HCT116 (cell line): ENCODE data around the gene VSIG2. TPM values are rescaled to one million over a fixed set of nuclear protein-coding genes. Genes with fewer than 3 reads are reported as not detected.

Experiments used
- ATAC-seq: fragments of 200-7000 bp; cut with Tn5 transposase; 2 replicates; pipeline ENCODE4 v1.9.1; 2020; ENCODE audit warnings: mild to moderate bottlenecking, moderate library complexity
- BruUV-seq: library from RNA; stranded (reverse); fragments of 400-500 nt; replicated peaks from 2 replicates; lab custom pipeline; 2021; lab: Mats Ljungman, UMichigan
- CTCF ChIA-PET: fragments of 300-600 bp; sonication (Branson Sonifier 250); formaldehyde crosslinking; loops from one replicate; lab custom pipeline; 2021; ENCODE audit warnings: antibody characterized with exemption; lab: Charles Lee
- POLR2A ChIA-PET: fragments of 300-600, 350-600 bp; sonication (Branson Sonifier 250); formaldehyde crosslinking; loops from one replicate; lab custom pipeline; 2021; ENCODE audit warnings: antibody characterized with exemption; lab: Charles Lee
- RAD21 ChIA-PET, 2 experiments: fragments of 300-600 bp; sonication (Branson Sonifier 250); formaldehyde crosslinking; loops; one replicate each; lab custom pipeline; 2023; ENCODE audit warnings: low total read pairs in 2 of 2; ENCODE audit not compliant: uncharacterized antibody in 2 of 2, unreplicated experiment in 2 of 2, low non-redundant PET in 1 of 2; lab: Charles Lee
- DNase-seq: peaks from one replicate; pipeline ENCODE4 v3.0.0-alpha.2; 2010; ENCODE audit warnings: low read depth, low spot score
- H2AFZ ChIP-seq: fragments of 200-600 bp; shearing (Covaris generic), sonication (generic); 2 replicates; pipeline ENCODE4 v1.6.1; 2017; ENCODE audit warnings: low read depth, mixed run types, mixed read lengths, antibody characterized with exemption, low read length; ENCODE audit not compliant: poor library complexity, severe bottlenecking
- H3K27ac ChIP-seq: 2 replicates; pipeline ENCODE4 v1.5.1; 2012; ENCODE audit warnings: low read depth, low read length
- H3K27me3 ChIP-seq: fragments of 200-600 bp; sonication (generic); 2 replicates; pipeline ENCODE4 v1.6.1; 2016; ENCODE audit warnings: mixed run types, low read length, mixed read lengths; ENCODE audit not compliant: insufficient read depth
- H3K36me3 ChIP-seq, 2 experiments: fragments of 200-500 bp in 1 of 2; fragments of 200-600 bp in 1 of 2; sonication (Bioruptor generic) in 1 of 2; sonication (generic) in 1 of 2; 2 replicates each; pipeline versions ENCODE4 v1.5.1 to v1.6.1; 2014 to 2016; ENCODE audit warnings: low read length in 2 of 2, inconsistent platforms in 1 of 2, mixed read lengths in 1 of 2, mixed run types in 1 of 2; ENCODE audit not compliant: insufficient read depth in 2 of 2, control insufficient read depth in 1 of 2
- H3K4me1 ChIP-seq, 2 experiments: fragments of 200-600 bp in 1 of 2; sonication (generic) in 1 of 2; 2 replicates each; pipeline versions ENCODE4 v1.5.1 to v1.6.1; 2012 to 2017; ENCODE audit warnings: low read length in 2 of 2, inconsistent platforms in 1 of 2, mild to moderate bottlenecking in 1 of 2, mixed read lengths in 1 of 2, mixed run types in 1 of 2, moderate library complexity in 1 of 2; ENCODE audit not compliant: insufficient read depth in 2 of 2, control insufficient read depth in 1 of 2
- H3K4me2 ChIP-seq: fragments of 200-600 bp; sonication (generic); 2 replicates; pipeline ENCODE4 v1.6.1; 2017; ENCODE audit warnings: mixed run types, low read length, mixed read lengths
- H3K4me3 ChIP-seq, 2 experiments: fragments of 200-600 bp in 1 of 2; sonication (generic) in 1 of 2; replicated peaks in 1 of 2; 2 replicates each; pipeline ENCODE4 v1.5.1; 2011 to 2016; ENCODE audit warnings: low read length in 2 of 2, control low read depth in 1 of 2, low read depth in 1 of 2, mild to moderate bottlenecking in 1 of 2, mixed read lengths in 1 of 2, mixed run types in 1 of 2
- H3K79me2 ChIP-seq: fragments of 200-600 bp; sonication (generic); 2 replicates; pipeline ENCODE4 v1.6.1; 2017; ENCODE audit warnings: mild to moderate bottlenecking, mixed run types, low read length, moderate library complexity, mixed read lengths; ENCODE audit not compliant: insufficient read depth
- H3K9ac ChIP-seq: fragments of 200-600 bp; sonication (generic); 2 replicates; pipeline ENCODE4 v1.6.1; 2016; ENCODE audit warnings: low read length, mixed read lengths
- H3K9me2 ChIP-seq: fragments of 200-600 bp; sonication (generic), shearing (Covaris generic); 2 replicates; pipeline ENCODE4 v1.6.1; 2017; ENCODE audit warnings: mixed run types, mild to moderate bottlenecking, moderate library complexity; ENCODE audit not compliant: insufficient read depth
- H3K9me3 ChIP-seq, 2 experiments: fragments of 200-500 bp in 1 of 2; fragments of 200-600 bp in 1 of 2; sonication (Bioruptor generic) in 1 of 2; sonication (generic) in 1 of 2; 2 replicates each; pipeline ENCODE4 v1.6.1; 2014 to 2017; ENCODE audit warnings: low read length in 2 of 2, mixed read lengths in 2 of 2, inconsistent platforms in 1 of 2, low read depth in 1 of 2, mild to moderate bottlenecking in 1 of 2, mixed run types in 1 of 2, moderate library complexity in 1 of 2; ENCODE audit not compliant: control insufficient read depth in 1 of 2, insufficient read depth in 1 of 2
- H4K20me1 ChIP-seq: fragments of 200-600 bp; sonication (generic), shearing (Covaris generic); 2 replicates; pipeline ENCODE4 v1.6.1; 2017; ENCODE audit warnings: mixed run types, mild to moderate bottlenecking, moderate library complexity; ENCODE audit not compliant: insufficient read depth
- CEBPB ChIP-seq: IDR thresholded peaks from 2 replicates; pipeline ENCODE4 v1.6.1; 2012; ENCODE audit warnings: low read depth
- EZH2 ChIP-seq: fragments of 200-600 bp; sonication (generic); IDR thresholded peaks from 2 replicates; pipeline ENCODE4 v1.6.1; 2017; ENCODE audit warnings: antibody characterized with exemption, mixed run types
- EZH2phosphoT487 ChIP-seq: fragments of 200-600 bp; IDR thresholded peaks from 2 replicates; pipeline ENCODE4 v1.6.1; 2018; ENCODE audit warnings: antibody characterized with exemption, borderline replicate concordance
- SP1 ChIP-seq: IDR thresholded peaks from 2 replicates; pipeline ENCODE4 v1.6.1; 2012; ENCODE audit warnings: low read depth
- ZFX ChIP-seq: fragments of 450-650 bp; IDR thresholded peaks from 2 replicates; pipeline ENCODE4 v1.6.1; 2017
- ZNF274 ChIP-seq: fragments of 200-500 bp; sonication (Bioruptor generic); IDR thresholded peaks from 2 replicates; pipeline ENCODE4 v1.6.1; 2014; ENCODE audit warnings: mild to moderate bottlenecking, low read depth, low read length, inconsistent platforms
- intact Hi-C: fragments of 100-400 bp; cut with micrococcal nuclease; formaldehyde crosslinking; loops from 2 replicates; pipeline ENCODE4 v1.10.0; 2022
- total RNA-seq: library from RNA; stranded (reverse); gene quantifications from one replicate; pipeline ENCODE4 v1.2.1, GENCODE V29; 2021; ENCODE audit not compliant: unreplicated experiment
- TF ChIP-seq, protein P1 (sequence below): IDR thresholded peaks from 2 replicates; pipeline ENCODE4 v1.6.1; 2012; ENCODE audit warnings: low read depth
- TF ChIP-seq, protein P2 (sequence below): IDR thresholded peaks from 2 replicates; pipeline ENCODE4 v1.6.1; 2012

VSIG2 gene
- total RNA-seq, 1 experiment from 2014 or later, result not detected

- TF ChIP-seq EZH2phosphoT487, result no peak
- TF ChIP-seq ZNF274, result no peak
- TF ChIP-seq EZH2, result no peak
- TF ChIP-seq CEBPB, result no peak
- TF ChIP-seq, protein P1, sequence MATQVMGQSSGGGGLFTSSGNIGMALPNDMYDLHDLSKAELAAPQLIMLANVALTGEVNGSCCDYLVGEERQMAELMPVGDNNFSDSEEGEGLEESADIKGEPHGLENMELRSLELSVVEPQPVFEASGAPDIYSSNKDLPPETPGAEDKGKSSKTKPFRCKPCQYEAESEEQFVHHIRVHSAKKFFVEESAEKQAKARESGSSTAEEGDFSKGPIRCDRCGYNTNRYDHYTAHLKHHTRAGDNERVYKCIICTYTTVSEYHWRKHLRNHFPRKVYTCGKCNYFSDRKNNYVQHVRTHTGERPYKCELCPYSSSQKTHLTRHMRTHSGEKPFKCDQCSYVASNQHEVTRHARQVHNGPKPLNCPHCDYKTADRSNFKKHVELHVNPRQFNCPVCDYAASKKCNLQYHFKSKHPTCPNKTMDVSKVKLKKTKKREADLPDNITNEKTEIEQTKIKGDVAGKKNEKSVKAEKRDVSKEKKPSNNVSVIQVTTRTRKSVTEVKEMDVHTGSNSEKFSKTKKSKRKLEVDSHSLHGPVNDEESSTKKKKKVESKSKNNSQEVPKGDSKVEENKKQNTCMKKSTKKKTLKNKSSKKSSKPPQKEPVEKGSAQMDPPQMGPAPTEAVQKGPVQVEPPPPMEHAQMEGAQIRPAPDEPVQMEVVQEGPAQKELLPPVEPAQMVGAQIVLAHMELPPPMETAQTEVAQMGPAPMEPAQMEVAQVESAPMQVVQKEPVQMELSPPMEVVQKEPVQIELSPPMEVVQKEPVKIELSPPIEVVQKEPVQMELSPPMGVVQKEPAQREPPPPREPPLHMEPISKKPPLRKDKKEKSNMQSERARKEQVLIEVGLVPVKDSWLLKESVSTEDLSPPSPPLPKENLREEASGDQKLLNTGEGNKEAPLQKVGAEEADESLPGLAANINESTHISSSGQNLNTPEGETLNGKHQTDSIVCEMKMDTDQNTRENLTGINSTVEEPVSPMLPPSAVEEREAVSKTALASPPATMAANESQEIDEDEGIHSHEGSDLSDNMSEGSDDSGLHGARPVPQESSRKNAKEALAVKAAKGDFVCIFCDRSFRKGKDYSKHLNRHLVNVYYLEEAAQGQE, result no peak
- TF ChIP-seq SP1, result no peak
- TF ChIP-seq, protein P2, sequence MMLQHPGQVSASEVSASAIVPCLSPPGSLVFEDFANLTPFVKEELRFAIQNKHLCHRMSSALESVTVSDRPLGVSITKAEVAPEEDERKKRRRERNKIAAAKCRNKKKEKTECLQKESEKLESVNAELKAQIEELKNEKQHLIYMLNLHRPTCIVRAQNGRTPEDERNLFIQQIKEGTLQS, result no peak
- TF ChIP-seq ZFX, result no peak
- no peak overlapping the region for H3K9ac ChIP-seq
- POLR2A ChIA-PET, result no interaction called here
- no peaks in the 10 kb centered on the region for H3K9me2 ChIP-seq
- no peaks in the 10 kb centered on the region for H3K79me2 ChIP-seq
- no TSS peak for BruUV-seq
- no peak overlapping the region for H3K4me3 ChIP-seq
- H3K27me3 ChIP-seq, result no peaks in the 10 kb centered on the region
- no peak overlapping the region for H2AFZ ChIP-seq
- no peaks in the 10 kb centered on the region for H3K36me3 ChIP-seq
- RAD21 ChIA-PET, result no interaction called here
- intact Hi-C loops, result no loop called here
- H4K20me1 ChIP-seq, result no peaks in the 10 kb centered on the region; the same call in 1 of the 2 replicates
- no peak overlapping the region for H3K27ac ChIP-seq
- no peaks in the 10 kb centered on the region for H3K9me3 ChIP-seq
- ATAC-seq, result no peak
- CTCF ChIA-PET, result interaction anchor here (0.8 kb wide), 1 partner anchor 9 kb away, joined by 3 read pairs; no protein-coding TSS in a partner anchor
- no peak for DNase-seq
- peaks cover 20 to 40% of the 10 kb centered on the region in 2 experiments for H3K4me1 ChIP-seq
- peak overlapping the region; percentile 98; the same call in 1 of the 2 replicates for H3K4me2 ChIP-seq
Observed at GRCh38 chr11:124760806-124761205, 8.8 kb upstream of the VSIG2 start.
